Stimulated activated CD8-positive, alpha-beta memory T cell treated with anti-CD3 and anti-CD28 coated beads, Interleukin-15, amount 100 ng/mL, for 24 hours (primary cell): ENCODE results near the gene GDE1.

ENCODE experiments used
- DNase-seq: peaks from one replicate; pipeline ENCODE4 v3.0.0-alpha.2; 2020; ENCODE audit warnings: low read depth

The GDE1 gene

DNA sequence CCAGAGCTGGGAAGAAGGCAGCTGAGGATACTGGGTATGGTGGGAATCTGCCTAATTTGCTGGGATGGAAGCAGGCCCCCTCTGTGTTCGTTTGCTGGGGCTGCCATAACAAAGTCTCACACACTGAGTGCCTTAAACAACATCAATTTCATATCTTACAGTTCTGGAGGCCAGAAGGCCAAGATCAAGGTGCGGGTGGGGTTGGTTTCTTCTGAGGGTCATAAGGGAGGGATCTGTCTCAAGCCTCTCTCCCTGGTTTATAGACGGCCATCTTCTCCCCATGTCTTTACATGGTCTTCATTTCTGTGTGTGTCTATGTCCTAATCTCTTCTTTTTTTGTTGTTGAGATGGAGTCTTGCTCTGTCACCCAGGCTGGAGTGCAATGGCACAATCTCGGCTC is 35.8 kb downstream of the GDE1 start:
- no peak for DNase-seq

DNA sequence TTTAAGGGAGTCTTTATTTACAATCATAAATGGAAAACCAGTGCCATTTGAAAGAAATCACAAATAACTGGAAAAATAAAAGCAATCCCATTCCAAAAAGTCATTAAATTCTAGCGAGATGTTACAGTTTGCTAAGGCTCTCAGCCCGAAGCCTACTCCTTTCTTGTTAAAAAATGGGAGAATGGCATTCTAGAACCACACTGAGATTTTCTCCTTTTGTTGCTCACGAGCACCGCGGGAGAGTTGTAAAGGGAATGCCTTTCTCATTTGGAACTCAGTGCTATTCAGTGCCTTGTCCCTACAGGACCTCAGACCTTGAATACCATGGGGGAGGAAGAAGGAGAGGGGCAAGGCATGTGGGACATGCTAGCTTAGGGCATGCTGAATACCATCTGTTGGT is 36.3 kb downstream of the GDE1 start:
- DNase-seq: no peak

- DNase-seq: no peak
These were observed 37.8 kb downstream of the GDE1 start for GRCh38 chr16:19484096-19484495.

DNA sequence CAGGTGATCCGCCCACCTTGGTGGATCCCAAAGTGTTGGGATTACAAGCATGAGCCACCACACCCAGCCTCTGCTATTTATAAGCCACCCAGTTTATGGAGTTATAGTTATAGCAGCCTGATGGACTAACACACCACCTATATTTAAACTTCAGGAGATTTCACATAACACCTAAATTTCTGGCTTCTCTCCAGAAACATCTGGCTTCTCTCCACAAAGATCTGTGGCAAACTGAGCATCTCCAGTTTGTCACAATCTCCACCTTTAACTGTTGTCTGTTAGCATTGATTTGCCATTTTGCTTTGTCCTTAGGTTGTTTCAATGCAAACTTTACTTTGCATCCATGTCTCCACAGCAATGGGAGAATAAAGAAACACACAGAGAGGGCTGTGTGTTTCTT is 39.6 kb downstream of the GDE1 start:
- no peak for DNase-seq

DNA sequence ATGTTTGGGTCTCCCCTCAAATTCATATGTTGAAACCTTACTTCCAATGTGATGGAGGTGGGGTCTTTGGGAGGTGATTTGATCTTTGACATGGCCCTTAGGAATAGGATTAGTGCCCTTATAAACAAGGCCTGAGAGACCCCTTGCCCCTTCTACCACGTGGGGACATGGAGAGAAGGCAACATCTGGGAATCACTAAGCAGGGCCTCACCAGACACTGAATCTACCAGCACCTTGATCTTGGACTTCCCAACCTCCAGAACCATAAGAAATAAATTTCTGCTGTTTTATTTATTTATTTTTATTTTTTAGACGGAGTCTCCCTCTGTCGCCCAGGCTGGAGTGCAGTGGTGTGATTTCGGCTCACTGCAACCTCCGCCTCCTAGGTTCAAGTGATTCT is 40.1 kb downstream of the GDE1 start:
- DNase-seq: no peak

DNA sequence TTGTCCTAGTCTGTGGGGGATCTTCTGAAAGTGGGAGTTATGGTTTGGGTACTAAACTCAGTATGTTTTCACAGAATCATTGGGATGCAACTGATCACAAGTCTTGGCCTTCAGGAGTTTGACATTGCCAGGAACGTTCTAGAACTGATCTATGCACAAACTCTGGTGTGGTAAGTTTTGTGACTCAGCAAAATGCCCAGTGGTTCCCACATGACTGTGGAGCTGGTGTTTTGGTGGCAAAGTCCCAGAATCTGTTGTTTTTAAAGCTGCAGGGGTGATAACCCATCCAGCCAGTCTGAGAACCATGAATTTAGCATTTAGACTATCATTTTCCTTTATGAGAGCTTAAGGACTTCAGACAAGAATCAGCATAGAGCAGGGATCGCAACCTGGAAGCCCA is 40.6 kb downstream of the GDE1 start:
- no peak for DNase-seq

- DNase-seq: no peak
These were observed 42.6 kb downstream of the GDE1 start for GRCh38 chr16:19479302-19479721.

- DNase-seq: no peak
These were observed 43.4 kb downstream of the GDE1 start for GRCh38 chr16:19478505-19478904.

GRCh38 chr16:19474617-19475016 is 47.3 kb downstream of the GDE1 start:
- DNase-seq: no peak

- DNase-seq: no peak
These were observed 49.4 kb downstream of the GDE1 start for GRCh38 chr16:19472482-19472881.

DNA sequence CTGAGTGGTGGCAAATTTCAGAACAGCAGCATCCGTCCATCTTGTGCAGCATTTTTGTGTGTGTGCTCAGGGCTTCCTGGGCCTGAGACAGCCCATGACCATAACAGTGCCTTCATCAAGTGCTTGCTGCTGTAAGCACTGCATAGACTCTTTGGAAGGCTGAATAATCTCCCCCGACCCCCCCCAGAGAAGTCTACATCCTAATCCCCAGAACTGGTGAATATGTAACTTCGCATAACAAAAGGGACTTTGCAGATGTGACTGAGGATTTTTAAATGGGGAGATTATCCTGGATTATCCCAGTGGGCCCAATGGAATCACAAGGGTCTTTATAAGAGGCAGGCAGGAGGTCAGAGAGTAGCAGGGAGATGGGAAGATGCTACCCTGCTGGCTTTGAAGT is 53.6 kb downstream of the GDE1 start:
- DNase-seq: no peak

DNA sequence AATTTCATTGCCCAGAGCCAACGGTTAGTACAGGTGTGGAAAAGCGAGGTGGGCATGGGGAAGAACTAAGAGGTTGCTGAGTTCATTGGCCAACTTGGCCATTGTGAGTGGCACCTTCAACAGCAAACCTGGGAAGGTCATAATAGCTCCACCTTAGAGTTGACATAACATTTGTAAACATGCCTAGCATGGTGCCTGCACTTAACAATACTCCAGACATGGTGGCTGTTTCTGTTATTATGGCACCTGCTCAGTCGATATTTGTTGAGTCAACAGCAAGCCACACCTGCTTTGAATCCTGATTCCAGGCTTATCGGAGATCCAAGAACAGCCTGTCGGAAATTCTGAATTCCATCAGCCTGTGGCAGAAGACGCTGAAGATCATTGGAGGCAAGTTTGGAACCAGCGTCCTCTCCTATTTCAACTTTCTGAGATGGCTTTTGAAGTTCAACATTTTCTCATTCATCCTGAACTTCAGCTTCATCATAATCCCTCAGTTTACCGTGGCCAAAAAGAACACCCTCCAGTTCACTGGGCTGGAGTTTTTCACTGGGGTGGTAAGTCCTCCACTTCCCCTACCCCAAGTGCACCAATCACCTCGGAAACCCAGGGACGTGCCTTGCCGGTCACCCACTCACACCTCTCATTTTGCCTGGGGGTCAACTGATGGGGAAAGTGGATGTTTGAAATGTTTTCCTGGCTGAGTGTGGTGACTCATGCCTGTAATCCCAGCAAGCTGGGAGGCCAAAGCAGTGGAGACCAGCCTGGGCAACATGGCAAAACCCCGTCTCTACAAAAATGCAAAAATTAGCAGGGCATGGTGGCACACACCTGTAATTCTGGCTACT is 58.2 kb downstream of the GDE1 start:
- no peak for DNase-seq

DNA sequence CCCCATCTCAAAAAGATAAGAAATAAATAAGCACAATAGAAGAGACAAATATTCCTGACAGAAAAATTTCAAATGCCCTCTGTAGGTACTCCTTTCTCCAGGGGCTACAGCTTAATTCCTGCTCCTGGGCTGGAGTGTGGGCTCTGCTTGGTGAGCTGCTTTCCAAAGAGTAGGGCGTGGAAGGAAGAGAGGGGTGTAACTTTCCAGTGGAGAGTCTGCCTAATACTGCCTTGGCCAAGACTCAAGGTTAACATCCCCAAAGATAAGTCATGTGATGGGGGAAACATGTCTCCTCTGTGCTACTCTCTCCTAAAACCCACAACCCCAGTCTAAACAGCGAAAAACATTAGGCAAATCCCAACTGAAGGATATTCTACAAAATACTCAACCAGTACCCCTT is 61.5 kb downstream of the GDE1 start:
- no peak for DNase-seq

DNA sequence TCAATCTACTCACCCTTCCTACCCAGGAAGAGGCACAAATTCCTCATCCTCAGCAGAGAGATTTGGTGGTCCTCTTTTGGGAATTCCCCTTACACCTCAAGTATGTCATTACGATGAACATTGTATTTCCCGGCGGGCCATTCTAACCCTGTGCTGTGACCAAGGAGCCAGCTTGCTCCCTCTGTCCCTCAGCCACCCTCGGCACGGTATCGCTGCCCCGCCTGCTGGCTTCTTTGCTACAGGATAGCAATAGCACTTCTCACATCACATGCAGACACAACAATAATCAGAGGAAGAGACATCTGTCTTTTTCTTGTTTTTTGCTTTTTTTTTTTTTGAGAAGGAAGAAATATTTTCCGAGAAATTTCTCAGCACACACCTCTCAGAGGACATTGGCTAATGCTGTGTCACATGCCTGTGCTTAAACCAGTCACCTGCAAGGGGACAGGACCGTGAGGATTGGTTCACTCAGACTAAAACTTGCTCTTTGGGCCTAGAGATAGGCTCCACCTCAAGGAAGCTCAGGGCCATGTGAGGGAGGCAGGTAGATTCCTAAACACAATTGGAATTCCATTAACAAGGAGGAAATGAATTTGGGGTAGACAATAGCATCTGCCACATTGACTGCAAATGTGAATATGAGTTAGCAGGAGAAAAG is 63.0 kb downstream of the GDE1 start:
- DNase-seq: no peak
